WTC11 (cell line): ENCODE results near the gene TUB. TPM values are rescaled to one million over a fixed set of nuclear protein-coding genes. Genes with fewer than 3 reads are reported as not detected.

Experiments
- ATAC-seq: fragments of 200-7000 bp; cut with Tn5 transposase; 2 replicates; pipeline ENCODE4 v1.10.0; 2021; ENCODE audit warnings: mild to moderate bottlenecking, moderate library complexity
- CTCF ChIA-PET: fragments of 300-600 bp; sonication (Branson Sonifier 250); formaldehyde crosslinking; loops from one replicate; lab custom pipeline; 2021; ENCODE audit warnings: antibody characterized with exemption; lab: Charles Lee
- POLR2A ChIA-PET: fragments of 350-600 bp; sonication (Branson Sonifier 250); formaldehyde crosslinking; loops from one replicate; lab custom pipeline; 2021; ENCODE audit warnings: antibody characterized with exemption; lab: Charles Lee
- DNase-seq: peaks from one replicate; pipeline ENCODE4 v3.0.0; 2021; ENCODE audit warnings: low spot score
- H3K27ac Mint-ChIP-seq: 2 replicates; pipeline ENCODE4 v1.8.0; 2021; ENCODE audit warnings: mixed read lengths
- H3K27me3 Mint-ChIP-seq: 2 replicates; pipeline ENCODE4 v1.8.0; 2021; ENCODE audit warnings: low read depth, mild to moderate bottlenecking, moderate library complexity, mixed read lengths
- H3K36me3 Mint-ChIP-seq: 2 replicates; pipeline ENCODE4 v1.8.0; 2021; ENCODE audit warnings: mixed read lengths
- H3K4me1 Mint-ChIP-seq: 2 replicates; pipeline ENCODE4 v1.8.0; 2022; ENCODE audit warnings: mixed read lengths
- H3K4me3 Mint-ChIP-seq: 2 replicates; pipeline ENCODE4 v1.8.0; 2021; ENCODE audit warnings: mild to moderate bottlenecking, moderate library complexity, mixed read lengths
- H3K9me3 Mint-ChIP-seq: 2 replicates; pipeline ENCODE4 v1.8.0; 2021; ENCODE audit warnings: mixed read lengths
- AFF4 ChIP-seq: sonication (generic); formaldehyde crosslinking; IDR thresholded peaks from 2 replicates; pipeline ENCODE4 v1.8.1; 2023; ENCODE audit warnings: mild to moderate bottlenecking, missing genetic modification reagents, borderline replicate concordance
- ATF1 ChIP-seq: sonication (generic); formaldehyde crosslinking; IDR thresholded peaks from 2 replicates; pipeline ENCODE4 v1.8.1; 2023; ENCODE audit warnings: mild to moderate bottlenecking, moderate library complexity, missing genetic modification reagents
- ATF3 ChIP-seq: sonication (generic); formaldehyde crosslinking; conservative IDR thresholded peaks from 2 replicates; pipeline ENCODE4 v1.8.1; 2022; ENCODE audit warnings: mild to moderate bottlenecking, missing genetic modification reagents
- CBFB ChIP-seq: sonication (generic); formaldehyde crosslinking; IDR thresholded peaks from 2 replicates; pipeline ENCODE4 v1.8.1; 2022; ENCODE audit warnings: mild to moderate bottlenecking, low read depth, missing genetic modification reagents
- CREB1 ChIP-seq: sonication (generic); formaldehyde crosslinking; IDR thresholded peaks from 2 replicates; pipeline ENCODE4 v1.8.0; 2023; ENCODE audit warnings: mild to moderate bottlenecking, missing genetic modification reagents
- CREM ChIP-seq: sonication (generic); formaldehyde crosslinking; IDR thresholded peaks from 2 replicates; pipeline ENCODE4 v1.8.1; 2022; ENCODE audit warnings: mild to moderate bottlenecking, missing genetic modification reagents, moderate library complexity
- FOXP4 ChIP-seq: sonication (generic); formaldehyde crosslinking; IDR thresholded peaks from 2 replicates; pipeline ENCODE4 v1.8.0; 2022; ENCODE audit warnings: mild to moderate bottlenecking, missing genetic modification reagents
- IRF2 ChIP-seq: sonication (generic); formaldehyde crosslinking; IDR thresholded peaks from 2 replicates; pipeline ENCODE4 v1.8.0; 2022; ENCODE audit warnings: low read depth, missing genetic modification reagents, borderline replicate concordance
- JUN ChIP-seq: sonication (generic); formaldehyde crosslinking; IDR thresholded peaks from 2 replicates; pipeline ENCODE4 v1.8.0; 2023; ENCODE audit warnings: mild to moderate bottlenecking, missing genetic modification reagents
- MXD4 ChIP-seq: fragments of 250-450 bp; sonication (Bioruptor Pico); IDR thresholded peaks from 2 replicates; pipeline ENCODE4 v1.8.0; 2021; ENCODE audit warnings: mild to moderate bottlenecking, moderate library complexity, borderline replicate concordance
- PREB ChIP-seq: sonication (generic); formaldehyde crosslinking; IDR thresholded peaks from 2 replicates; pipeline ENCODE4 v1.8.1; 2022; ENCODE audit warnings: mild to moderate bottlenecking, missing genetic modification reagents, moderate library complexity, borderline replicate concordance
- SMAD4 ChIP-seq: sonication (generic); formaldehyde crosslinking; IDR thresholded peaks from 2 replicates; pipeline ENCODE4 v1.8.0; 2022; ENCODE audit warnings: mild to moderate bottlenecking, missing genetic modification reagents
- SOX15 ChIP-seq: fragments of 250-450 bp; sonication (Bioruptor Pico); IDR thresholded peaks from 2 replicates; pipeline ENCODE4 v1.9.0; 2021; ENCODE audit warnings: mild to moderate bottlenecking
- TCF7 ChIP-seq: sonication (generic); formaldehyde crosslinking; IDR thresholded peaks from 2 replicates; pipeline ENCODE4 v1.8.0; 2022; ENCODE audit warnings: mild to moderate bottlenecking, low read depth, missing genetic modification reagents, moderate library complexity
- USF1 ChIP-seq: sonication (generic); formaldehyde crosslinking; IDR thresholded peaks from 2 replicates; pipeline ENCODE4 v1.8.0; 2022; ENCODE audit warnings: mild to moderate bottlenecking, missing genetic modification reagents
- ZNF396 ChIP-seq: fragments of 250-450 bp; sonication (Bioruptor Pico); IDR thresholded peaks from 2 replicates; pipeline ENCODE4 v1.8.0; 2021; ENCODE audit warnings: mild to moderate bottlenecking, moderate library complexity, borderline replicate concordance
- ZNF416 ChIP-seq: fragments of 250-450 bp; sonication (Bioruptor Pico); IDR thresholded peaks from 2 replicates; pipeline ENCODE4 v1.9.0; 2021; ENCODE audit warnings: mild to moderate bottlenecking, inconsistent platforms
- ZNF671 ChIP-seq: fragments of 250-450 bp; sonication (Bioruptor Pico); IDR thresholded peaks from 2 replicates; pipeline ENCODE4 v1.8.0; 2021; ENCODE audit warnings: mild to moderate bottlenecking
- total RNA-seq: library from RNA; stranded (reverse); gene quantifications from 3 replicates; pipeline ENCODE4 v1.2.3, GENCODE V29; 2021
- TF ChIP-seq, protein P1 (sequence below): sonication (generic); formaldehyde crosslinking; IDR thresholded peaks from 2 replicates; pipeline ENCODE4 v1.8.0; 2022; ENCODE audit warnings: mild to moderate bottlenecking, missing genetic modification reagents

TUB gene
- total RNA-seq, 1 experiment from 2014 or later: 32.1 TPM

DNA sequence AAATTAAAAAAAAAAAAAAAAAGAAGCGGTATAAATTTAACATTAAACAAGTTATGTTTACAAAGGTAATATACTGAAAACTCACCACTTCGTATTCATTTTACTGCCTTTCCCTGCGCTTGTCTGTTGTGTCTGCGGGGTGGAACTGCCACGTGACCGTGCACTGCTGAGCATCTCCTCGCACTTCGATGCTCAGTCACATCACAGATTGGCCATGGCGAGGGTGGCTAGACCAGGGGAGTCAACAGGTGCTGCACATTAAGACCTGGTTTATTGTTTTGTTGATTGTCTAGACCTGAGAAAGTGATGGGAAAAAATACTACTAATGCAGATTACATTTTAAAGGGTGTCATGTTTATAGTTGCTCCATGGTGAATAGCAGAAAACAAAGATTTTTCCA, 22.8 kb upstream of the TUB start (continued):
- TF ChIP-seq USF1 (no peak), FOXP4 (CRISPR knock-in tag) (no peak)

GRCh38 chr11:8059030-8059429, 22.0 kb upstream of the TUB start:
- no peaks in the 10 kb centered on the region for H3K27me3 Mint-ChIP-seq

More at GRCh38 chr11:8059030-8059429, 22.0 kb upstream of the TUB start:
- ATAC-seq (no peak), DNase-seq (no peak)
- TF ChIP-seq IRF2: no peak
- no peak for TF ChIP-seq TCF7 (CRISPR knock-in tag)
- TF ChIP-seq SMAD4: no peak
- TF ChIP-seq ZNF416 (CRISPR knock-in tag): no peak
- no peak for TF ChIP-seq CREM (CRISPR knock-in tag)
- TF ChIP-seq, protein P1, sequence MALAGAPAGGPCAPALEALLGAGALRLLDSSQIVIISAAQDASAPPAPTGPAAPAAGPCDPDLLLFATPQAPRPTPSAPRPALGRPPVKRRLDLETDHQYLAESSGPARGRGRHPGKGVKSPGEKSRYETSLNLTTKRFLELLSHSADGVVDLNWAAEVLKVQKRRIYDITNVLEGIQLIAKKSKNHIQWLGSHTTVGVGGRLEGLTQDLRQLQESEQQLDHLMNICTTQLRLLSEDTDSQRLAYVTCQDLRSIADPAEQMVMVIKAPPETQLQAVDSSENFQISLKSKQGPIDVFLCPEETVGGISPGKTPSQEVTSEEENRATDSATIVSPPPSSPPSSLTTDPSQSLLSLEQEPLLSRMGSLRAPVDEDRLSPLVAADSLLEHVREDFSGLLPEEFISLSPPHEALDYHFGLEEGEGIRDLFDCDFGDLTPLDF (CRISPR knock-in tag): no peak
- TF ChIP-seq CREB1: no peak
- no peak for TF ChIP-seq CBFB (CRISPR knock-in tag)
- TF ChIP-seq AFF4 (CRISPR knock-in tag): no peak
- no peak for TF ChIP-seq ATF1
- TF ChIP-seq PREB (CRISPR knock-in tag): no peak
- no peak for TF ChIP-seq MXD4
- no peak for TF ChIP-seq SOX15
- no peak for TF ChIP-seq ATF3 (CRISPR knock-in tag)
- no peak for TF ChIP-seq JUN (CRISPR knock-in tag)
- TF ChIP-seq ZNF396 (CRISPR knock-in tag): no peak
- no peak for TF ChIP-seq ZNF671 (CRISPR knock-in tag)
- CTCF ChIA-PET: interaction anchor here (0.9 to 2.3 kb wide), 5 partner anchors 23 to 53 kb away, joined by 3 to 9 read pairs (median 5); partner anchors contain the start of gene TUB
- H3K27ac Mint-ChIP-seq: no peak overlapping the region
- H3K4me3 Mint-ChIP-seq: no peak overlapping the region
- no peaks in the 10 kb centered on the region for H3K9me3 Mint-ChIP-seq
- POLR2A ChIA-PET: no interaction called here
- no peaks in the 10 kb centered on the region for H3K36me3 Mint-ChIP-seq
- H3K4me1 Mint-ChIP-seq: peaks cover 14% of the 10 kb centered on the region
